Stimulated activated CD4-positive, alpha-beta T cell treated with anti-CD3 and anti-CD28 coated beads, Interleukin-4, amount 100 ng/mL, for 1 hour (primary cell): Measurements from ENCODE around the gene SCARF1.
"Not testable (repeated sequence)": the region's sequence is repeated elsewhere in the genome, so short reads cannot be mapped to it uniquely, and the experiment has no call there.

Source experiments
- DNase-seq: peaks from one replicate; pipeline ENCODE4 v3.0.0-alpha.2; 2020

Gene SCARF1

GRCh38 chr17:1645207-1646171, at the start of gene SCARF1:
TSS of gene SCARF1 (minus strand) at chr17:1645732. CDS start at chr17:1645697, 35 bp downstream.
- DNase-seq, result no peak

GRCh38 chr17:1693339-1693738, 47.8 kb upstream of the SCARF1 start:
- DNase-seq, result no peak

GRCh38 chr17:1690544-1691221, 45.2 kb upstream of the SCARF1 start:
- DNase-seq, result no peak

- DNase-seq, result not testable (repeated sequence)
Measured at GRCh38 chr17:1688405-1688804, 42.9 kb upstream of the SCARF1 start.

GRCh38 chr17:1686086-1686485, 40.6 kb upstream of the SCARF1 start:
- DNase-seq, result no peak

GRCh38 chr17:1684378-1685189, 39.1 kb upstream of the SCARF1 start, which contains the start of gene PRPF8:
TSS of gene PRPF8 (minus strand) at chr17:1684867. CDS start at chr17:1684571, 296 bp downstream.
- DNase-seq, result peak; percentile 98

- no peak for DNase-seq
Measured at GRCh38 chr17:1683459-1683858, 37.9 kb upstream of the SCARF1 start.

GRCh38 chr17:1676401-1676800, 30.9 kb upstream of the SCARF1 start:
- DNase-seq, result no peak

GRCh38 chr17:1673041-1673785, 27.7 kb upstream of the SCARF1 start:
- DNase-seq, result no peak

GRCh38 chr17:1663934-1664333, 18.4 kb upstream of the SCARF1 start:
- DNase-seq, result not testable (repeated sequence)

- no peak for DNase-seq
Measured at GRCh38 chr17:1661045-1661444, 15.5 kb upstream of the SCARF1 start.

GRCh38 chr17:1658100-1658499, 12.6 kb upstream of the SCARF1 start:
- no peak for DNase-seq

- DNase-seq, result no peak
Measured at GRCh38 chr17:1653735-1654134, 8.2 kb upstream of the SCARF1 start.

GRCh38 chr17:1652794-1653193, 7.3 kb upstream of the SCARF1 start:
- not testable (repeated sequence) for DNase-seq

GRCh38 chr17:1651559-1651844, 6.0 kb upstream of the SCARF1 start:
- DNase-seq, result no peak

GRCh38 chr17:1650731-1651558, 5.4 kb upstream of the SCARF1 start:
- DNase-seq, result no peak

- no peak for DNase-seq
Measured at GRCh38 chr17:1649844-1650501, 4.4 kb upstream of the SCARF1 start, which contains the start of gene RILP. TSS of gene RILP (minus strand) at chr17:1649866. CDS start at chr17:1649804, 62 bp downstream.

GRCh38 chr17:1648963-1649843, 3.7 kb upstream of the SCARF1 start:
- peak; percentile 95 for DNase-seq

GRCh38 chr17:1648173-1648962, 2.8 kb upstream of the SCARF1 start:
- no peak for DNase-seq
